Fibroblast of lung (primary cell): ENCODE measurements around the gene CCL5. TPM values are rescaled to one million over a fixed set of nuclear protein-coding genes. Genes with fewer than 3 reads are reported as not detected.

ENCODE experiments used
- DNase-seq, 2 donors: peaks; one replicate each; pipeline versions ENCODE4 v3.0.0 to v3.0.0-alpha.2; 2010; ENCODE audit warnings: low read depth in 2 of 2
- H2AFZ ChIP-seq: 2 replicates; pipeline ENCODE4 v1.5.1; 2012; ENCODE audit warnings: low read length, control low read depth, inconsistent platforms
- H3K27ac ChIP-seq: 2 replicates; pipeline ENCODE4 v1.5.1; 2011; ENCODE audit warnings: low read length, control low read depth; ENCODE audit not compliant: insufficient read depth
- H3K27me3 ChIP-seq: 2 replicates; pipeline ENCODE4 v1.5.1; 2011; ENCODE audit warnings: mild to moderate bottlenecking, low read length; ENCODE audit not compliant: control insufficient read depth, insufficient read depth
- H3K36me3 ChIP-seq: 2 replicates; pipeline ENCODE4 v1.5.1; 2011; ENCODE audit warnings: low read length; ENCODE audit not compliant: control insufficient read depth, insufficient read depth
- H3K4me1 ChIP-seq: 2 replicates; pipeline ENCODE4 v1.5.1; 2011; ENCODE audit warnings: low read length; ENCODE audit not compliant: control insufficient read depth, insufficient read depth; ENCODE audit errors: extremely low read depth
- H3K4me2 ChIP-seq: 2 replicates; pipeline ENCODE4 v1.5.1; 2011; ENCODE audit warnings: low read length, control low read depth; ENCODE audit not compliant: insufficient read depth; ENCODE audit errors: extremely low read depth
- H3K4me3 ChIP-seq, 4 experiments: fragments of 200-600 bp in 1 of 4; sonication (generic) in 1 of 4; replicated peaks in 1 of 4; 2 replicates each; pipeline ENCODE4 v1.5.1; 2011 to 2016; ENCODE audit warnings: low read length in 4 of 4, low read depth in 3 of 4, mild to moderate bottlenecking in 3 of 4, control low read depth in 2 of 4, inconsistent platforms in 1 of 4, mixed read lengths in 1 of 4; ENCODE audit not compliant: insufficient read depth in 1 of 4; ENCODE audit errors: control extremely low read depth in 1 of 4
- H3K79me2 ChIP-seq: 2 replicates; pipeline ENCODE4 v1.5.1; 2012; ENCODE audit warnings: mild to moderate bottlenecking, low read length, inconsistent platforms; ENCODE audit not compliant: control insufficient read depth, insufficient read depth
- H3K9ac ChIP-seq: 2 replicates; pipeline ENCODE4 v1.5.1; 2011; ENCODE audit warnings: mild to moderate bottlenecking, low read length, control low read depth; ENCODE audit not compliant: insufficient read depth
- H3K9me3 ChIP-seq: 2 replicates; pipeline ENCODE4 v1.5.1; 2012; ENCODE audit warnings: low read depth, low read length; ENCODE audit not compliant: control insufficient read depth, insufficient read depth
- H4K20me1 ChIP-seq: 2 replicates; pipeline ENCODE4 v1.5.1; 2011; ENCODE audit warnings: low read length; ENCODE audit not compliant: control insufficient read depth, insufficient read depth; ENCODE audit errors: extremely low read depth
- EZH2 ChIP-seq: IDR thresholded peaks from 2 replicates; pipeline ENCODE4 v1.5.1; 2012; ENCODE audit warnings: low read length, control low read depth, mild to moderate bottlenecking; ENCODE audit errors: missing control alignments
- polyA plus RNA-seq, 2 donors: library from polyadenylated mRNA; depleted of rRNA in 1 of 2; stranded (reverse) in 1 of 2; unstranded in 1 of 2; fragments of >200 nt; gene quantifications; 2 replicates each; pipeline ENCODE4 v1.2.1, GENCODE V29; 2011 to 2012; ENCODE audit warnings: missing spikeins in 1 of 2
- total RNA-seq: library from RNA; depleted of rRNA; stranded (reverse); fragments of >200 nt; gene quantifications from 2 replicates; pipeline ENCODE4 v1.2.1, GENCODE V29; 2014
- TF ChIP-seq, protein P1 (sequence below), 2 donors: IDR thresholded peaks in 1 of 2; conservative IDR thresholded peaks in 1 of 2; 1 replicate in 1 of 2; 2 replicates in 1 of 2; pipeline ENCODE4 v1.5.1; 2011 to 2012; ENCODE audit warnings: low read length in 2 of 2, control low read depth in 1 of 2, inconsistent platforms in 1 of 2, low read depth in 1 of 2, mild to moderate bottlenecking in 1 of 2

CCL5 gene
- total and polyA plus RNA-seq, 2 donors (not counting 1 experiment from before 2014, with no cell fraction given), result 0.07 TPM; not detected in 1

DNA sequence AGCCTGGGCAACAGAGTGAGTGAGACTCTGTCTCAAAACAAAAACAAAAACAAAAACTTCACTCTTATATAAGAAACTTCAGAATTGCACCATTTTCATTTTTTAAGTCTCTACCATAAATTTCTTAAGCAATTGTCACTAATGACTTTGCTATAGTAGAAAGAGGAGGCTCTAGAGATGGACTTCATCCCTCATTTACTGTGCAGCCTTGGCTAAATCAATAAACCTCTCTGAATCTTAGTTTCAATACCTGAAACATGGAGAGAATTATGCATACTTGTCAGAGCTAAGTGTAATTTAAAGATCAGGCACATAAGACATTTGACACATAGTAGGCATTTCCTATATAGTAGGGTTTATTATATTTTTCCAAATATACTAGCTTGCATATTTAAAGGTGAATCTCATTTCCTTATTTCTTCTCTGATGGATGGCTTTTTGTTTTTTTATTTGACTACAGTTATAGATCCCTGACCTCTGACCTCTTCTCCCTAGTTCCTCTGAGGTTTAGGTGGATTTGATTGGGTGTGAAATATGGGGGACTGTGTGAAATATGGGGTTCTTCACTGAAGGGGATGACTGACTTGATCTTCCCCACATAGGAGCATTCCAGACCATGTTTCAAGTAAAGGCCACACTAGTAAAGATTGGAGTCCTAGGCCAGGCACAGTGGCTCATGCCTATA is 2.7 kb downstream of the CCL5 start:
- Histone ChIP-seq H3K4me2 (no peak overlapping the region), H3K4me3 (no peak overlapping the region), H3K27me3 (no peaks in the 10 kb centered on the region), H4K20me1 (no peaks in the 10 kb centered on the region), H3K9ac (no peak overlapping the region), H3K27ac (no peak overlapping the region), H3K36me3 (no peaks in the 10 kb centered on the region), H2AFZ (no peak overlapping the region), H3K79me2 (no peaks in the 10 kb centered on the region), H3K4me1 (no peaks in the 10 kb centered on the region), H3K9me3 (no peaks in the 10 kb centered on the region)
- no peak for TF ChIP-seq EZH2
- TF ChIP-seq, protein P1, sequence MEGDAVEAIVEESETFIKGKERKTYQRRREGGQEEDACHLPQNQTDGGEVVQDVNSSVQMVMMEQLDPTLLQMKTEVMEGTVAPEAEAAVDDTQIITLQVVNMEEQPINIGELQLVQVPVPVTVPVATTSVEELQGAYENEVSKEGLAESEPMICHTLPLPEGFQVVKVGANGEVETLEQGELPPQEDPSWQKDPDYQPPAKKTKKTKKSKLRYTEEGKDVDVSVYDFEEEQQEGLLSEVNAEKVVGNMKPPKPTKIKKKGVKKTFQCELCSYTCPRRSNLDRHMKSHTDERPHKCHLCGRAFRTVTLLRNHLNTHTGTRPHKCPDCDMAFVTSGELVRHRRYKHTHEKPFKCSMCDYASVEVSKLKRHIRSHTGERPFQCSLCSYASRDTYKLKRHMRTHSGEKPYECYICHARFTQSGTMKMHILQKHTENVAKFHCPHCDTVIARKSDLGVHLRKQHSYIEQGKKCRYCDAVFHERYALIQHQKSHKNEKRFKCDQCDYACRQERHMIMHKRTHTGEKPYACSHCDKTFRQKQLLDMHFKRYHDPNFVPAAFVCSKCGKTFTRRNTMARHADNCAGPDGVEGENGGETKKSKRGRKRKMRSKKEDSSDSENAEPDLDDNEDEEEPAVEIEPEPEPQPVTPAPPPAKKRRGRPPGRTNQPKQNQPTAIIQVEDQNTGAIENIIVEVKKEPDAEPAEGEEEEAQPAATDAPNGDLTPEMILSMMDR (conservative IDR thresholded peaks at IDR 0.05 in 1 of 2, IDR thresholded peaks at IDR 0.05 in 1 of 2; ENCODE audit: low read depth in 1 of 2, low read length in 2 of 2), result no peak
- DNase-seq, result no peak

DNA sequence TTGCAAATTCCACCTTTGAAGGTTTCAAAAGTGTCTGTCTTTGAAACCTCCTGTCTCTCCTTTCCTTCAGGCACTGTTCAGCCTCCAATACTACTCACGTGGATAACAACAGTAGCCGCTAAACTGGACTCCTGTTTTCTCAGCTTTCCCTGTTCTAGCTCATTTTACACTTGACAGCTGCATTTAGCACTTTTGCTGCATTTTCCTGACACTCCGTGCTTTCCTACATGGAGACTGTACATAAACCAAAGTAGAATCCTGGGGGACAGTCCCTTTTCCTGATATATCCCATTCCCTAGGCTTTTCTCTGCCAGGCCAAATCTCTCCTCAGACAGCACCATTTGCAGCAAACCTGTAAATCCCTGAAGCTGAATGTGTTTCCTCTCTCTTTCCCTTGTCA is 3.6 kb downstream of the CCL5 start:
- no peak for DNase-seq
- Histone ChIP-seq H3K4me3 (no peak overlapping the region), H3K9me3 (no peaks in the 10 kb centered on the region), H3K27ac (no peak overlapping the region), H3K4me2 (no peak overlapping the region), H3K9ac (no peak overlapping the region), H3K36me3 (no peaks in the 10 kb centered on the region), H4K20me1 (no peaks in the 10 kb centered on the region), H2AFZ (no peak overlapping the region), H3K27me3 (no peaks in the 10 kb centered on the region), H3K79me2 (no peaks in the 10 kb centered on the region), H3K4me1 (no peaks in the 10 kb centered on the region)
- TF ChIP-seq, protein P1 (conservative IDR thresholded peaks at IDR 0.05 in 1 of 2, IDR thresholded peaks at IDR 0.05 in 1 of 2; ENCODE audit: low read depth in 1 of 2, low read length in 2 of 2), result no peak

DNA sequence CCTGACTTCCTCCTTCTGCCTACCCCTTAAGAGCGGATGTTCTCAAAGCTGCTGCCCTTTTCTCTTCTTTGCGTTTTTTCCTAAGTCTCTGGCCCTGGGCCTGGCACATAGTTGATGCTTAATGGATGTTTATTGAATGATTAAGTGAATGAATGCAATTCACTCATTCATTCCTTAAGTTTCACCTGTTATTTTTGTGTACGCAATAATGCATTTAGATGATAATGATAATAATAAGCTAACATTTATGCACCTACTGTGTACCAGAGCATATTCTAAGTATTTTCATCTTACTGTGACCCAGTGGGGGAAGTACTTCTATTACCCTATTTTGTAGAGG is 4.4 kb downstream of the CCL5 start:
- Histone ChIP-seq H3K9ac (no peak overlapping the region), H3K79me2 (no peaks in the 10 kb centered on the region), H3K4me2 (no peak overlapping the region), H3K9me3 (no peaks in the 10 kb centered on the region), H3K27me3 (no peaks in the 10 kb centered on the region), H3K4me1 (no peaks in the 10 kb centered on the region), H2AFZ (no peak overlapping the region), H4K20me1 (no peaks in the 10 kb centered on the region), H3K27ac (no peak overlapping the region), H3K4me3 (no peak overlapping the region), H3K36me3 (no peaks in the 10 kb centered on the region)
- DNase-seq, result no peak
- no peak for TF ChIP-seq EZH2
- TF ChIP-seq, protein P1 (conservative IDR thresholded peaks at IDR 0.05 in 1 of 2, IDR thresholded peaks at IDR 0.05 in 1 of 2; ENCODE audit: low read depth in 1 of 2, low read length in 2 of 2), result no peak
